Endodermal cell (in vitro differentiated cells): ENCODE results near the gene PPARG. TPM values are rescaled to one million over a fixed set of nuclear protein-coding genes. Genes with fewer than 3 reads are reported as not detected.

Experiments
- DNase-seq: peaks from one replicate; pipeline ENCODE4 v3.0.0-alpha.2; 2017
- H3K27ac ChIP-seq: 2 replicates; pipeline ENCODE4 v1.5.1; 2013; ENCODE audit warnings: mild to moderate bottlenecking, low read depth, low read length, moderate library complexity
- H3K27me3 ChIP-seq: 2 replicates; pipeline ENCODE4 v1.6.1; 2013; ENCODE audit warnings: mild to moderate bottlenecking, low read length, moderate library complexity; ENCODE audit not compliant: insufficient read depth, control insufficient read depth, poor library complexity, severe bottlenecking
- H3K36me3 ChIP-seq: 2 replicates; pipeline ENCODE4 v1.7.0; 2013; ENCODE audit warnings: mild to moderate bottlenecking, low read length, moderate library complexity; ENCODE audit not compliant: control insufficient read depth, insufficient read depth
- H3K4me1 ChIP-seq: one replicate; pipeline ENCODE4 v1.7.0; 2013; ENCODE audit warnings: low read length; ENCODE audit not compliant: control insufficient read depth, insufficient read depth
- H3K4me3 ChIP-seq: 2 replicates; pipeline ENCODE4 v1.5.1; 2013; ENCODE audit warnings: mild to moderate bottlenecking, low read length, moderate library complexity
- H3K9ac ChIP-seq: 2 replicates; pipeline ENCODE4 v1.6.1; 2013; ENCODE audit warnings: mild to moderate bottlenecking, low read length, moderate library complexity; ENCODE audit not compliant: poor library complexity, severe bottlenecking; ENCODE audit errors: extremely low read depth
- H3K9me3 ChIP-seq: 2 replicates; pipeline ENCODE4 v1.6.1; 2013; ENCODE audit warnings: mild to moderate bottlenecking, low read length, moderate library complexity; ENCODE audit not compliant: control insufficient read depth
- H3K27ac Mint-ChIP-seq: 2 replicates; pipeline ENCODE4 v1.8.0; 2020; ENCODE audit warnings: mixed read lengths
- H3K27me3 Mint-ChIP-seq: 2 replicates; pipeline ENCODE4 v1.8.0; 2021; ENCODE audit warnings: mild to moderate bottlenecking, mixed read lengths; ENCODE audit not compliant: insufficient read depth
- H3K36me3 Mint-ChIP-seq: 2 replicates; pipeline ENCODE4 v1.8.0; 2020; ENCODE audit warnings: low read depth, mixed read lengths
- H3K4me1 Mint-ChIP-seq: 2 replicates; pipeline ENCODE4 v1.8.0; 2020; ENCODE audit warnings: mixed read lengths
- H3K4me3 Mint-ChIP-seq: 2 replicates; pipeline ENCODE4 v1.8.0; 2020; ENCODE audit warnings: mild to moderate bottlenecking, moderate library complexity, mixed read lengths
- H3K9me3 Mint-ChIP-seq: 2 replicates; pipeline ENCODE4 v1.8.0; 2020; ENCODE audit warnings: mild to moderate bottlenecking, mixed read lengths
- CTCF ChIP-seq: fragments of 200-600 bp; sonication (generic); conservative IDR thresholded peaks from 2 replicates; pipeline ENCODE4 v1.5.0; 2021; ENCODE audit warnings: antibody characterized with exemption, mild to moderate bottlenecking
- WGBS, 2 experiments: methylation state at CpG; one replicate each; pipeline versions ENCODE4 v1.1.5 to v1.1.7; 2013; ENCODE audit warnings: missing lambda C conversion rate in 2 of 2, mixed read lengths in 1 of 2; ENCODE audit not compliant: insufficient coverage in 1 of 2, insufficient read length in 1 of 2; 5-methylcytosine and 5-hydroxymethylcytosine counted together
- total RNA-seq, 2 donors: library from RNA; stranded (reverse); fragmentation: NEBNext Ultra II Directional in 1 of 2; extraction: Animal tissue kit (Norgen Biotek cat#: 25700) in 1 of 2; gene quantifications; 2 replicates in 1 of 2; 3 replicates in 1 of 2; pipeline ENCODE4 v1.2.1, GENCODE V29; 2021

The PPARG gene
- total RNA-seq, 2 donors from 2014 or later: 3.8 to 4.5 TPM

GRCh38 chr3:12479919-12480427, 191.1 kb downstream of the PPARG start:
- Histone ChIP-seq H3K36me3 (no peaks in the 10 kb centered on the region), H3K27me3 (peaks cover 8% of the 10 kb centered on the region), H3K9ac (no peak overlapping the region), H3K4me3 (no peak overlapping the region), H3K4me1 (no peaks in the 10 kb centered on the region), H3K27ac (no peak overlapping the region), H3K9me3 (no peaks in the 10 kb centered on the region)
- 20 to 29% methylated on average over 1 to 9 of the region's 9 CpGs for WGBS, 2 experiments
- H3K27me3 Mint-ChIP-seq: peaks cover 6% of the 10 kb centered on the region
- H3K27ac Mint-ChIP-seq: peak overlapping the region; percentile 87
- TF ChIP-seq CTCF: peak; percentile 87
- no peak overlapping the region for H3K4me3 Mint-ChIP-seq
- DNase-seq: peak; percentile 81
- H3K36me3 Mint-ChIP-seq: no peaks in the 10 kb centered on the region
- peaks cover 21% of the 10 kb centered on the region for H3K4me1 Mint-ChIP-seq
- no peaks in the 10 kb centered on the region for H3K9me3 Mint-ChIP-seq

GRCh38 chr3:12483410-12483809, 194.5 kb downstream of the PPARG start:
- Mint-ChIP-seq H3K36me3 (no peaks in the 10 kb centered on the region), H3K4me1 (peaks cover 27% of the 10 kb centered on the region), H3K27me3 (no peaks in the 10 kb centered on the region), H3K9me3 (no peaks in the 10 kb centered on the region), H3K27ac (peak overlapping the region; percentile 15), H3K4me3 (peak overlapping the region; percentile 85)
- WGBS, 2 experiments: 100% methylated on average over 1 of the region's 1 CpG; no CpG with 5 or more reads in 1 of the 2 experiments
- TF ChIP-seq CTCF: no peak
- peak overlapping the region; percentile 76 for H3K9ac ChIP-seq
- H3K36me3 ChIP-seq: peaks cover 5% of the 10 kb centered on the region
- no peak for DNase-seq
- H3K4me1 ChIP-seq: no peaks in the 10 kb centered on the region
- no peaks in the 10 kb centered on the region for H3K27me3 ChIP-seq
- H3K4me3 ChIP-seq: peak overlapping the region; percentile 91
- H3K9me3 ChIP-seq: no peaks in the 10 kb centered on the region
- no peak overlapping the region for H3K27ac ChIP-seq

- H3K27ac ChIP-seq: peak overlapping the region; percentile 68
Measured at GRCh38 chr3:12483872-12484197, 195.0 kb downstream of the PPARG start.

More at GRCh38 chr3:12483872-12484197, 195.0 kb downstream of the PPARG start:
- H3K36me3 Mint-ChIP-seq: no peaks in the 10 kb centered on the region
- no peak for TF ChIP-seq CTCF
- peaks cover 6% of the 10 kb centered on the region for H3K36me3 ChIP-seq
- no peaks in the 10 kb centered on the region for H3K27me3 ChIP-seq
- H3K27me3 Mint-ChIP-seq: no peaks in the 10 kb centered on the region
- H3K27ac Mint-ChIP-seq: peak overlapping the region; percentile 84
- no peaks in the 10 kb centered on the region for H3K4me1 ChIP-seq
- peak overlapping the region; percentile 76 for H3K9ac ChIP-seq
- no peaks in the 10 kb centered on the region for H3K9me3 Mint-ChIP-seq
- WGBS, 2 experiments: 5 to 11% methylated on average over 10 of the region's 10 CpGs
- no peaks in the 10 kb centered on the region for H3K9me3 ChIP-seq
- DNase-seq: no peak
- peaks cover 27% of the 10 kb centered on the region for H3K4me1 Mint-ChIP-seq
- peak overlapping the region; percentile 91 for H3K4me3 ChIP-seq
- H3K4me3 Mint-ChIP-seq: peak overlapping the region; percentile 85

Other genes starting within 250 kb of the PPARG start
- gene TIMP4, start 130.2 kb upstream of the PPARG start, total RNA-seq: 1 to 10 TPM in 1 of 2 donors, not detected in 1; 4.4 TPM
- gene TSEN2, start 195.4 kb downstream of the PPARG start, total RNA-seq: 10 to 100 TPM; 16.6 to 18.2 TPM